ENCODE measurements around the gene NCK2.

The NCK2 gene

DNA sequence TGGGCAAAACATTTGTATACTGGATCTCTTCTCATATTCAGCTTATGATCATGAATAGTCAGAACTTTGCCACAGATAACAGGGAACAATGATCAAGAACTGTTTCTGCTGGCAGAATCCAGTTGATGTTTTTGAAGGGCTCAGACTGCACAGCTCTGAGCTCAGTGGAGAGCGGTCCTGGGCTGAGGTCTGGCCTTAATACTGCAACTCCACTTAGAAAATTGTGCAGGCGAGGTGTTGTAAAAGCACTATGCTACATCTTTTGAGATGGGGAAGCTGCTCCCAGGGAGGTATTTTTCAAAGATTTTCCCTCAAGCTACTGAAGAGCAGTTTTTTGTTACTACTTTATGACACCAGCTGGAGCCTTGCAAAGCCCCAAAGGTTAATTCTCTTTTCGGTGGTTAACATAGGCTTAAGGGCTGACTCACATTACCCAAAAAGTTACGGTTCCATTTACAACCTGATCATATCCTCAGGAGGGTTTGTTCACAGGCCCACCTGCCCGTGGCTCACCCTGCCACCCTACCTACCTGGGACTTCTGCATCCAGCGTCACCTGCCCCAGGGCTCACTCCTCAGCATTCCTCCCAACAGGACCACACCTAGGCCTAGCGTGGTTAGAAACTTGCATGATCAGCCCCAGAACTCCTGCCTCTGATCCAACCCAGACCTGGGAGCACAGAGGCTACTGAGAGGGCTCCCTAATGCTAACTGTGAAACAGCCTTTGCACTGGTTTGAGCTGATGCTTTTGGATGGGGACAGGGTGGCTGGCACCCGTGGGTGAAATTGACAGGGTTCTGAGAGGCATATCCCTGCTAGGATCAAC, 114.4 kb downstream of the NCK2 start:
- TF ChIP-seq, protein P1, sequence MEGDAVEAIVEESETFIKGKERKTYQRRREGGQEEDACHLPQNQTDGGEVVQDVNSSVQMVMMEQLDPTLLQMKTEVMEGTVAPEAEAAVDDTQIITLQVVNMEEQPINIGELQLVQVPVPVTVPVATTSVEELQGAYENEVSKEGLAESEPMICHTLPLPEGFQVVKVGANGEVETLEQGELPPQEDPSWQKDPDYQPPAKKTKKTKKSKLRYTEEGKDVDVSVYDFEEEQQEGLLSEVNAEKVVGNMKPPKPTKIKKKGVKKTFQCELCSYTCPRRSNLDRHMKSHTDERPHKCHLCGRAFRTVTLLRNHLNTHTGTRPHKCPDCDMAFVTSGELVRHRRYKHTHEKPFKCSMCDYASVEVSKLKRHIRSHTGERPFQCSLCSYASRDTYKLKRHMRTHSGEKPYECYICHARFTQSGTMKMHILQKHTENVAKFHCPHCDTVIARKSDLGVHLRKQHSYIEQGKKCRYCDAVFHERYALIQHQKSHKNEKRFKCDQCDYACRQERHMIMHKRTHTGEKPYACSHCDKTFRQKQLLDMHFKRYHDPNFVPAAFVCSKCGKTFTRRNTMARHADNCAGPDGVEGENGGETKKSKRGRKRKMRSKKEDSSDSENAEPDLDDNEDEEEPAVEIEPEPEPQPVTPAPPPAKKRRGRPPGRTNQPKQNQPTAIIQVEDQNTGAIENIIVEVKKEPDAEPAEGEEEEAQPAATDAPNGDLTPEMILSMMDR (conservative IDR thresholded peaks at IDR 0.05; ENCODE audit: low read depth, low read length): no peak
- no peak overlapping the region for H3K4me3 ChIP-seq (ENCODE audit: low read depth, low read length)
- DNase-seq (ENCODE audit: low read depth): no peak

DNA sequence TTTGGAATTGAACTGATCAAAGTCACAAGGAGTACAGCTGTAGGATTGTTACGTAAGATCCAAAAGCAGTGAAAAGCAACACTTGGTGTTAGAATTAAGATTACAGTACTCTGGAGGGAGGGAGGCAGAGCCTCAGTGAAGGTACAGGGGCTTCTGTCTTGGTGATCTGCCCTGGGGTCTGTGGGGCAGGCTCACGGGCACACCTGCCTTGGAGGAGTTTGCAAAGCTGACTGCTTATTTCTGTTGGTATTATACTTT, 114.9 kb downstream of the NCK2 start:
- TF ChIP-seq, protein P1 (conservative IDR thresholded peaks at IDR 0.05; ENCODE audit: low read depth, low read length): no peak
- DNase-seq (ENCODE audit: low read depth): no peak
- H3K4me3 ChIP-seq (ENCODE audit: low read depth, low read length): no peak overlapping the region

DNA sequence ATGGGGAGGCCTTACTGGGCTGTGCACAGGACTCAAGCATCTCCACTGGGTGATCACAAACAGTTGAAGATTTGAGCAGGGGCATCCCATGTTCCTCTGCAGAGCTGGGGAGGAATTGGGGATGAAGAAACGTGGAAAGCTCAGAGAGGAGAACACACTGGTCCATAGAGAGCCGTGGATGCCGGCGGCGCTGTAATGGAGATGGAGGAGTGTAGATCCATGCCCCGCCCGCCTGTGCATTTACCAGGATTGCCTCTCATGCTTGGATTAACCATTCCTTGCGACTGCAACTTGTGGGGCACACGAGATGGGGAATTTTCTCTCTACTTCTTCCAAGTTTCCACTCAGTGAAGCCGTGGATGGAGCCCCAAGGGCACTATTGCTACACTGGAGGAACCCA, 115.9 kb downstream of the NCK2 start:
- TF ChIP-seq, protein P1 (conservative IDR thresholded peaks at IDR 0.05; ENCODE audit: low read depth, low read length): no peak
- no peak for DNase-seq (ENCODE audit: low read depth)
- H3K4me3 ChIP-seq (ENCODE audit: low read depth, low read length): no peak overlapping the region

- TF ChIP-seq, protein P1 (conservative IDR thresholded peaks at IDR 0.05; ENCODE audit: low read depth, low read length): no peak
- no peak overlapping the region for H3K4me3 ChIP-seq (ENCODE audit: low read depth, low read length)
- DNase-seq (ENCODE audit: low read depth): no peak
Measured at GRCh38 chr2:105861200-105861599, 116.5 kb downstream of the NCK2 start.

- H3K4me3 ChIP-seq (ENCODE audit: low read depth, low read length): no peak overlapping the region
- TF ChIP-seq, protein P1 (conservative IDR thresholded peaks at IDR 0.05; ENCODE audit: low read depth, low read length): no peak
- no peak for DNase-seq (ENCODE audit: low read depth)
Measured at GRCh38 chr2:105862843-105863242, 118.1 kb downstream of the NCK2 start.

- no peak for DNase-seq (ENCODE audit: low read depth)
- TF ChIP-seq, protein P1 (conservative IDR thresholded peaks at IDR 0.05; ENCODE audit: low read depth, low read length): no peak
- no peak overlapping the region for H3K4me3 ChIP-seq (ENCODE audit: low read depth, low read length)
Measured at GRCh38 chr2:105864262-105864661, 119.5 kb downstream of the NCK2 start.

GRCh38 chr2:105865222-105865913, 120.7 kb downstream of the NCK2 start:
- TF ChIP-seq, protein P1 (conservative IDR thresholded peaks at IDR 0.05; ENCODE audit: low read depth, low read length): no peak
- H3K4me3 ChIP-seq (ENCODE audit: low read depth, low read length): no peak overlapping the region
- no peak for DNase-seq (ENCODE audit: low read depth)
